Dendritic cell treated with granulocyte-macrophage colony-stimulating factor and Interleukin-4, amounts not matched to agents 40 ng/mL and 50 ng/mL, for 4 days (primary cell): ENCODE measurements around the gene PAIP2.

Experiments used
- H3K27ac Mint-ChIP-seq: one replicate; pipeline ENCODE4 v1.8.0; 2022; ENCODE audit warnings: mild to moderate bottlenecking, mixed read lengths
- H3K27me3 Mint-ChIP-seq: one replicate; pipeline ENCODE4 v1.8.0; 2022; ENCODE audit warnings: mild to moderate bottlenecking, mixed read lengths
- H3K36me3 Mint-ChIP-seq: one replicate; pipeline ENCODE4 v1.8.0; 2022; ENCODE audit warnings: low read depth, mixed read lengths
- H3K4me1 Mint-ChIP-seq: one replicate; pipeline ENCODE4 v1.8.0; 2022; ENCODE audit warnings: low read depth, mixed read lengths
- H3K4me3 Mint-ChIP-seq: one replicate; pipeline ENCODE4 v1.8.0; 2022; ENCODE audit warnings: mild to moderate bottlenecking, moderate library complexity, mixed read lengths
- H3K9me3 Mint-ChIP-seq: one replicate; pipeline ENCODE4 v1.8.0; 2022; ENCODE audit warnings: mixed read lengths
- intact Hi-C: fragments of 100-400 bp; cut with micrococcal nuclease; formaldehyde crosslinking; loops from one replicate; pipeline ENCODE4 v1.15.0; 2022

The PAIP2 gene, protein sequence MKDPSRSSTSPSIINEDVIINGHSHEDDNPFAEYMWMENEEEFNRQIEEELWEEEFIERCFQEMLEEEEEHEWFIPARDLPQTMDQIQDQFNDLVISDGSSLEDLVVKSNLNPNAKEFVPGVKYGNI

DNA sequence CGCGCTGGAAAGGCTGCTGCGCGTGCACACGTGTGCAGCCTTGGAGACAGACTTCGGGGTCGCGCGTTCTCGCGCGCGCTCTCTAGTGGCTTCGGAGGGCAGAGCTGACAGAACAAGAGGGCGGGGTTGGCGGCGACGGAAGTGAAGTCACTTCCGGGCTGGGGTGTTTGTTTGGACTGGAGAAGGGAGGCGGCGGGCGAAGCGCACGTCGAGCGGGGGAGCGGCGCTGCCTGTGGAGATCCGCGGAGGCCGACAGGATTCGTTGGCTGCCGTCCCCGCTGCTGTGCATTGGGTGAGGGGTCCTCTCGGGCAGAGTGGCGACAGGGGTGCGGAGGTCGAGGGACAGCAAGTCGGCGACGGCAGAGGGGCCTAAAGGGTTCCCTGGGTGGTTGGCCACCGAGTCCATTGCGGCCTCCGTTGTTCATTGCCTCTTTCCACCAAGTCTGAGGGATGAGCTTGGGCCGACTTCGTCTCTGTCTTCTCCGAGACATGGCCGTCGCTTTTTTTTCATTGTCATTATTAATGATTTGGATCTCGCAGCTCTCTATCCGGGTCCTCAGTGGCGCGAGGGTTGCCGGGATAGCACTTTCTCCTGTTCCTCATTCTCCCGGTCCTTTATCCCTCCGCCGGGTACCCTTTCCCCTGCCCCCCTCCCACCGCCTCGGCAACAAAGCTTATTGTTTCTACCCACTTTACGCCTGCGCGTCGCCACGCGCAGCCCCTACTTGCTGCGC, at the start of gene PAIP2:
Gene PAIP2, plus strand, starts transcription at position 166 of the 734 bp plus-strand sequence. CDS start 21,931 bp downstream, outside the sequence.
- H3K4me1 Mint-ChIP-seq: peaks cover 48% of the 10 kb centered on the region
- H3K27me3 Mint-ChIP-seq: no peaks in the 10 kb centered on the region
- H3K36me3 Mint-ChIP-seq: peaks cover 33% of the 10 kb centered on the region
- peak within 1 kb of the TSS; percentile 96 for H3K27ac Mint-ChIP-seq
- no peaks in the 10 kb centered on the region for H3K9me3 Mint-ChIP-seq
- peak within 1 kb of the TSS; percentile 97 for H3K4me3 Mint-ChIP-seq
- intact Hi-C loops: loop anchor here (2.0 to 5.0 kb wide), 2 partner anchors 47 to 50 kb away; no protein-coding TSS in a partner anchor

DNA sequence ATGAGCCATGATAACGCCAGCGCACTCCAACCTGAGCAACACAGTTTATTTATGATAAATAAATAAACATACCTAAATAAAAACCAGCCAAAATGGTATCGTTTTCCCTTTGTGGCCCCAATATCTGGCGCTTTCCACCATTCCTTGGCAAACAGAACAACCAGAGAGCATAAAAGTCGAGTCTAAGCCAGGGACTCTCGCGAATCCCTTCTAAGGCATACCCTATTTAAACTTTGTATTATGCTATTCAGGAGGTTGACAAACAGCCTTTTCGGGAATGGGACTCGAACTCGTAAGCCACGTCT, 48.5 kb upstream of the PAIP2 start:
- no peaks in the 10 kb centered on the region for H3K27me3 Mint-ChIP-seq
- H3K9me3 Mint-ChIP-seq: no peaks in the 10 kb centered on the region
- peak overlapping the region; percentile 93 for H3K4me3 Mint-ChIP-seq
- H3K4me1 Mint-ChIP-seq: peaks cover 33% of the 10 kb centered on the region
- H3K27ac Mint-ChIP-seq: peak overlapping the region; percentile 97
- intact Hi-C loops: loop anchor here (10.0 kb wide), 1 partner anchor 112 kb away; the partner anchor contains the start of gene SPATA24
- peaks cover 22% of the 10 kb centered on the region for H3K36me3 Mint-ChIP-seq

- H3K27ac Mint-ChIP-seq: peak within 1 kb of the TSS; percentile 97
- no peaks in the 10 kb centered on the region for H3K9me3 Mint-ChIP-seq
- peak within 1 kb of the TSS; percentile 93 for H3K4me3 Mint-ChIP-seq
Observed at GRCh38 chr5:139293507-139294373, 47.9 kb upstream of the PAIP2 start, which contains the start of gene MATR3. MATR3 (plus strand) TSS chr5:139293740; CDS start chr5:139307416, 13,676 bp downstream.

DNA sequence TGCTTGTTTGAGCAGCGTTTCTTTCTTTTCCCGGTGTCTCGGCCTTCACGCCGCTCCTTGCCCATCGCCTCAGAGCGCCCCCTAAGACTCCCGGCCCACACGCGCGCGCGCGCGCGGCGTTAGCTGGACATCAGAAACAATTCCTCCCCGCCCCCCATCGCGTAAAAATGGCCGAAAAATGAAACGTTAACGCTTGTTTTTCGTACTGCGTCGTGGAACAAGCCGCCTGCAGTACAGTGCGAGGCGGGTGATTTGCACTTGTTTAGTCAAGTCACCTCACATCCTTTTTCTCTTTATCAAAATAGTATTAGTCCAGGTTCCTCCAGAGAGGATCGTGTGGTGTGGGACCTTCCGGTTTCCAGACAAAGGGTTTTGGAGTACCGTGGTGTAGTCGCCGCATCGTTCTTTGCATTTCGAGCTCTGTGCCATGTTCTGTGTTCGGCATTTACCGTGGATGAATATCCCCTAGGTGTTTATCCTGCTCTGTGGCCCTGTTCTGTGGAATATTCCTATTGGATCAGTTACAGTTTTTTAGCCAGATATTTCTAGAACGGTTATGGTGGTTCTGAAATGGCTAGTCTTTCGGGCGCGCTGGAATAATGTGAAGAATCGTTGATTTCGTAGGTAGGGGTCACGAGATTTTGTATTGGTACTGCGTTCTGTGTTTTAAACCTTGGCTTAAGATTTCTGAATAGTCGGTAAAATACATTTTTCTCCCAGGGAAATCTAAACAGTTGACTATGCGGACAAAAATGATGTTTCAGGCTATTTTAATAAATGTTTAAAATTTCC, 47.1 kb upstream of the PAIP2 start:
- peak overlapping the region; percentile 93 for H3K4me3 Mint-ChIP-seq
- no peaks in the 10 kb centered on the region for H3K9me3 Mint-ChIP-seq
- peak overlapping the region; percentile 97 for H3K27ac Mint-ChIP-seq
- H3K27me3 Mint-ChIP-seq: no peaks in the 10 kb centered on the region
- intact Hi-C loops: loop anchor here (2.0 to 10.0 kb wide), 2 partner anchors 46 to 110 kb away; partner anchors contain the start of genes PAIP2 and SPATA24
- H3K4me1 Mint-ChIP-seq: peaks cover 47% of the 10 kb centered on the region
- H3K36me3 Mint-ChIP-seq: peaks cover 26% of the 10 kb centered on the region

More at GRCh38 chr5:139293507-139294373, 47.9 kb upstream of the PAIP2 start, which contains the start of gene MATR3:
- no peaks in the 10 kb centered on the region for H3K27me3 Mint-ChIP-seq
- intact Hi-C loops: loop anchor here (2.0 to 10.0 kb wide), 2 partner anchors 47 to 111 kb away; partner anchors contain the start of genes PAIP2 and SPATA24
- peaks cover 22% of the 10 kb centered on the region for H3K36me3 Mint-ChIP-seq
- H3K4me1 Mint-ChIP-seq: peaks cover 39% of the 10 kb centered on the region

DNA sequence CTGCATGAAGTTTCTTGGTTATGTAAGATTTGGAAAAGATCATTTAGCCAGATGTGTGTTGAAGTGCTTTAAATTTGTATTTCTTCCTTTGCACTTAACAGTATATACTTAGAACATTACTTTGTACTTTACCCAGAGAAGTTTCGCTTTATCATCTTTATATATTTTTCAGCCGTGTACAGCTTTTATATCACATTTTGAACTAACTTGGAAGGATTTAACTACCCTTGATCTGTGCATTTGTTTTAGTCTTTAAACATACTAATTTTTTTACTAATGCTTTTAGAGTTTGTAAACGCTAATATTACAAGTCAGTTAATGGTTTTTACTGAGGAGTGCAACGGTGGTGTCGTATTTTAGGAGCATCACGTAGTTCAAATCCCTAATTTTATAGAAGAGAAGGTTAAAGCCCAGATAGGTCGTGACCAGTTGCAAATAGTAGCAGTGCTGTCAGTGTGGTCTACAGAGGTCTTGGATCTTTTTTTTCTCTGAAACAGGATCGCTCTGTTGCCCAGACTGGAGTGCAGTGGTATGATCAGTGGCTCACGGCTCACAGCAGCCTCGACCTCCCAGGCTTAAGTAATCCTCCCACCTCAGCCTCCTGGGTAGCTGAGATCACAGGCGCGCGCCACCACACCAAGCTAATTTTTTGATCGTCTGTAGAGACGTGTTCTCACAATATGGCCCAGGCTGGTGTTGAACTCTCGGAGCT, 46.2 kb upstream of the PAIP2 start:
- intact Hi-C loops: loop anchor here (2.0 to 10.0 kb wide), 2 partner anchors 45 to 109 kb away; partner anchors contain the start of genes PAIP2 and SPATA24
- H3K36me3 Mint-ChIP-seq: peaks cover 28% of the 10 kb centered on the region
- H3K4me1 Mint-ChIP-seq: peaks cover 52% of the 10 kb centered on the region
- H3K4me3 Mint-ChIP-seq: peak overlapping the region; percentile 93
- H3K27ac Mint-ChIP-seq: peak overlapping the region; percentile 97
- no peaks in the 10 kb centered on the region for H3K9me3 Mint-ChIP-seq
- no peaks in the 10 kb centered on the region for H3K27me3 Mint-ChIP-seq

GRCh38 chr5:139296198-139296597, 45.5 kb upstream of the PAIP2 start:
- intact Hi-C loops: loop anchor here (10.0 kb wide), 1 partner anchor 109 kb away; the partner anchor contains the start of gene SPATA24
- Mint-ChIP-seq H3K27me3 (no peaks in the 10 kb centered on the region), H3K36me3 (peaks cover 28% of the 10 kb centered on the region), H3K4me1 (peaks cover 57% of the 10 kb centered on the region), H3K9me3 (no peaks in the 10 kb centered on the region), H3K4me3 (no peak overlapping the region), H3K27ac (peak overlapping the region; percentile 97)

GRCh38 chr5:139296862-139297326, 44.8 kb upstream of the PAIP2 start:
- Mint-ChIP-seq H3K4me3 (no peak overlapping the region), H3K9me3 (no peaks in the 10 kb centered on the region), H3K27ac (no peak overlapping the region), H3K4me1 (peaks cover 64% of the 10 kb centered on the region), H3K36me3 (peaks cover 32% of the 10 kb centered on the region), H3K27me3 (no peaks in the 10 kb centered on the region)
- intact Hi-C loops: loop anchor here (10.0 kb wide), 1 partner anchor 108 kb away; the partner anchor contains the start of gene SPATA24

- intact Hi-C loops: loop anchor here (10.0 kb wide), 1 partner anchor 107 kb away; the partner anchor contains the start of gene SPATA24
- Mint-ChIP-seq H3K27ac (no peak overlapping the region), H3K4me3 (no peak overlapping the region), H3K27me3 (no peaks in the 10 kb centered on the region), H3K9me3 (no peaks in the 10 kb centered on the region), H3K36me3 (peaks cover 35% of the 10 kb centered on the region), H3K4me1 (peaks cover 67% of the 10 kb centered on the region)
Observed at GRCh38 chr5:139297439-139298133, 44.1 kb upstream of the PAIP2 start.

GRCh38 chr5:139298242-139298641, 43.4 kb upstream of the PAIP2 start:
- Mint-ChIP-seq H3K36me3 (peaks cover 35% of the 10 kb centered on the region), H3K4me1 (peaks cover 70% of the 10 kb centered on the region), H3K9me3 (no peaks in the 10 kb centered on the region), H3K27ac (no peak overlapping the region), H3K27me3 (no peaks in the 10 kb centered on the region), H3K4me3 (no peak overlapping the region)
- intact Hi-C loops: loop anchor here (10.0 kb wide), 1 partner anchor 107 kb away; the partner anchor contains the start of gene SPATA24

DNA sequence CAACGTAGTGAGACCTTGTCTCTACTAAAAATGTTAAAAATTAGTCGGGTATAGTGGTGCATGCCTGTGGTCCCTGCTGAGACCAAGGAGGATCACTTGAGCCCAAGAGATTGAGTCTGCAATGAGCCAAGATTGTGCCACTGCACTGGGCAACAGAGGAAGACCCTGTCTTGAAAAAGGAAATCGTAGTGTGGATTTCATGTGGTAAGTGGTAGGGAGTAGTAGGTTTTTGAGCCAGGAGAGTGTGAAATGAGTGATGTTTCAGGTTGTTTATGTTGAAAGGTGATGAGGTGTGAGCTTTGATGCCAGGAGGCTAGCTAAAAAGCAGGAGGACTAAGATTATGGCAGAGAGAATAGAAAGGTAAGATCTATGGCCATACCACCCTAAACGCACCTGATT, 42.2 kb upstream of the PAIP2 start:
- H3K4me3 Mint-ChIP-seq: no peak overlapping the region
- H3K27me3 Mint-ChIP-seq: no peaks in the 10 kb centered on the region
- H3K27ac Mint-ChIP-seq: no peak overlapping the region
- peaks cover 23% of the 10 kb centered on the region for H3K36me3 Mint-ChIP-seq
- no peaks in the 10 kb centered on the region for H3K9me3 Mint-ChIP-seq
- intact Hi-C loops: loop anchor here (10.0 kb wide), 1 partner anchor 105 kb away; the partner anchor contains the start of gene SPATA24
- peaks cover 79% of the 10 kb centered on the region for H3K4me1 Mint-ChIP-seq

GRCh38 chr5:139301808-139302499, 39.7 kb upstream of the PAIP2 start:
- no peak overlapping the region for H3K4me3 Mint-ChIP-seq

More at GRCh38 chr5:139301808-139302499, 39.7 kb upstream of the PAIP2 start:
- Mint-ChIP-seq H3K27ac (no peak overlapping the region), H3K36me3 (peaks cover 14% of the 10 kb centered on the region), H3K9me3 (no peaks in the 10 kb centered on the region), H3K4me1 (peaks cover 76% of the 10 kb centered on the region), H3K27me3 (no peaks in the 10 kb centered on the region)
- intact Hi-C loops: no loop called here
